ENCODE data around the gene IQGAP2.
A peak's percentile ranks its signal among the peaks of the same experiment; 100 is the strongest.
"Not testable (repeated sequence)": the region's sequence is repeated elsewhere in the genome, so short reads cannot be mapped to it uniquely, and the experiment has no call there.

Gene IQGAP2

DNA sequence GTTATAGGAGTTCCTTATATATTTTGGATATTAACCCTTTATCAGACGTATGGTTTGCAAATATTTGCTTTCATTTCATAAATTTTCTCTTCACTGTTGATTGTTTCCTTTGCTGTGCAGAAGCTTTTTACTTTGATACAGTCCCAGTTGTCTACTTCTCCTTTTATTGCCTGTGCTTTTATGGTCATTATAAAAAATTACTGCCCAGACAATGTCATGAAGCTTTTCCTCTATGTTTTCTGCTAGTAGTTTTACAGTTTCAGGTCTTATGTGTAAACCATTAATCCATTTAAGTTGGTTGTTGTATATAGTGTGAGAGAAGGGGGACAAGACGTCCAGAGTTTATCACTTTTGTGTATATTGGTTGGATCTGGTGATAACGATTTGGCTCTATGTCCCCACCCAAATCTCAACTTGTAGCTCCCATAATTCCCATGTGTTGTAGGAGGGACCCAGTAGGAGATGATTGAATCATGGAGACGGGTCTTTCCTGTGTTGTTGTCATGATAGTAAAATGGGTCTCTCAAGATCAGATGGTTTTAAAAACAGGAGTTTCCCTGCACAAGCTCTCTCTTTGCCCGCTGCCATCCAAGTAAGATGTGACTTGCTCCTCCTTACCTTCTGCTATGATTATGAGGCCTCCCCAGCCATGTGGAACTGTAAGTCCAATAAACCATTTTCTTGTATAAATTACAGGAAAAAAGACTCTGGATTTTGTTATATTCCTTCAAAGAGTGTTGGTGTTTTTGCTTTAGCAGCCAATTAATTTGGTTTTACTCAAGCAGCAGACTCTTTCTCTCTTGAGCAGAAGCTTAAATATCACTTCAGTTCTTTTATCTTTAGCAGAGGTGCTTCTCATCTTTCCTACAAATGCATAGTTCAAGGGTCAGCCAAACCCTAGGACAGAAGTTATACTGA lies 326.5 kb downstream of the IQGAP2 start:
- no peak overlapping the region for H3K4me3 ChIP-seq (ENCODE audit: low read depth, low read length)
- TF ChIP-seq, protein P1, sequence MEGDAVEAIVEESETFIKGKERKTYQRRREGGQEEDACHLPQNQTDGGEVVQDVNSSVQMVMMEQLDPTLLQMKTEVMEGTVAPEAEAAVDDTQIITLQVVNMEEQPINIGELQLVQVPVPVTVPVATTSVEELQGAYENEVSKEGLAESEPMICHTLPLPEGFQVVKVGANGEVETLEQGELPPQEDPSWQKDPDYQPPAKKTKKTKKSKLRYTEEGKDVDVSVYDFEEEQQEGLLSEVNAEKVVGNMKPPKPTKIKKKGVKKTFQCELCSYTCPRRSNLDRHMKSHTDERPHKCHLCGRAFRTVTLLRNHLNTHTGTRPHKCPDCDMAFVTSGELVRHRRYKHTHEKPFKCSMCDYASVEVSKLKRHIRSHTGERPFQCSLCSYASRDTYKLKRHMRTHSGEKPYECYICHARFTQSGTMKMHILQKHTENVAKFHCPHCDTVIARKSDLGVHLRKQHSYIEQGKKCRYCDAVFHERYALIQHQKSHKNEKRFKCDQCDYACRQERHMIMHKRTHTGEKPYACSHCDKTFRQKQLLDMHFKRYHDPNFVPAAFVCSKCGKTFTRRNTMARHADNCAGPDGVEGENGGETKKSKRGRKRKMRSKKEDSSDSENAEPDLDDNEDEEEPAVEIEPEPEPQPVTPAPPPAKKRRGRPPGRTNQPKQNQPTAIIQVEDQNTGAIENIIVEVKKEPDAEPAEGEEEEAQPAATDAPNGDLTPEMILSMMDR (conservative IDR thresholded peaks at IDR 0.05; ENCODE audit: low read depth, low read length) = no peak
- DNase-seq (ENCODE audit: low read depth) = no peak

DNA sequence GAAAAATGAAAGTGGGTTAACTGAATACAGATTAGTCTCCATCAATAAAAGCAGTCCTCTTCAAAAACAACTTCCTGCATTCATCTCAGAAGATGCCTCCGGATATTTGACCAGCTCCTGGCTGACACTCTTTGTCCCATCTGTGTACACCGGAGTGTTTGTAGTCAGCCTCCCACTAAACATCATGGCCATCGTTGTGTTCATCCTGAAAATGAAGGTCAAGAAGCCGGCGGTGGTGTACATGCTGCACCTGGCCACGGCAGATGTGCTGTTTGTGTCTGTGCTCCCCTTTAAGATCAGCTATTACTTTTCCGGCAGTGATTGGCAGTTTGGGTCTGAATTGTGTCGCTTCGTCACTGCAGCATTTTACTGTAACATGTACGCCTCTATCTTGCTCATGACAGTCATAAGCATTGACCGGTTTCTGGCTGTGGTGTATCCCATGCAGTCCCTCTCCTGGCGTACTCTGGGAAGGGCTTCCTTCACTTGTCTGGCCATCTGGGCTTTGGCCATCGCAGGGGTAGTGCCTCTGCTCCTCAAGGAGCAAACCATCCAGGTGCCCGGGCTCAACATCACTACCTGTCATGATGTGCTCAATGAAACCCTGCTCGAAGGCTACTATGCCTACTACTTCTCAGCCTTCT lies 329.4 kb downstream of the IQGAP2 start:
- TF ChIP-seq, protein P1 (conservative IDR thresholded peaks at IDR 0.05; ENCODE audit: low read depth, low read length) = no peak
- H3K4me3 ChIP-seq (ENCODE audit: low read depth, low read length) = no peak overlapping the region
- DNase-seq (ENCODE audit: low read depth) = no peak

DNA sequence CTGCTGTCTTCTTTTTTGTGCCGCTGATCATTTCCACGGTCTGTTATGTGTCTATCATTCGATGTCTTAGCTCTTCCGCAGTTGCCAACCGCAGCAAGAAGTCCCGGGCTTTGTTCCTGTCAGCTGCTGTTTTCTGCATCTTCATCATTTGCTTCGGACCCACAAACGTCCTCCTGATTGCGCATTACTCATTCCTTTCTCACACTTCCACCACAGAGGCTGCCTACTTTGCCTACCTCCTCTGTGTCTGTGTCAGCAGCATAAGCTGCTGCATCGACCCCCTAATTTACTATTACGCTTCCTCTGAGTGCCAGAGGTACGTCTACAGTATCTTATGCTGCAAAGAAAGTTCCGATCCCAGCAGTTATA lies 329.9 kb downstream of the IQGAP2 start:
- H3K4me3 ChIP-seq (ENCODE audit: low read depth, low read length) = no peak overlapping the region
- TF ChIP-seq, protein P1 (conservative IDR thresholded peaks at IDR 0.05; ENCODE audit: low read depth, low read length) = no peak
- DNase-seq (ENCODE audit: low read depth) = no peak

DNA sequence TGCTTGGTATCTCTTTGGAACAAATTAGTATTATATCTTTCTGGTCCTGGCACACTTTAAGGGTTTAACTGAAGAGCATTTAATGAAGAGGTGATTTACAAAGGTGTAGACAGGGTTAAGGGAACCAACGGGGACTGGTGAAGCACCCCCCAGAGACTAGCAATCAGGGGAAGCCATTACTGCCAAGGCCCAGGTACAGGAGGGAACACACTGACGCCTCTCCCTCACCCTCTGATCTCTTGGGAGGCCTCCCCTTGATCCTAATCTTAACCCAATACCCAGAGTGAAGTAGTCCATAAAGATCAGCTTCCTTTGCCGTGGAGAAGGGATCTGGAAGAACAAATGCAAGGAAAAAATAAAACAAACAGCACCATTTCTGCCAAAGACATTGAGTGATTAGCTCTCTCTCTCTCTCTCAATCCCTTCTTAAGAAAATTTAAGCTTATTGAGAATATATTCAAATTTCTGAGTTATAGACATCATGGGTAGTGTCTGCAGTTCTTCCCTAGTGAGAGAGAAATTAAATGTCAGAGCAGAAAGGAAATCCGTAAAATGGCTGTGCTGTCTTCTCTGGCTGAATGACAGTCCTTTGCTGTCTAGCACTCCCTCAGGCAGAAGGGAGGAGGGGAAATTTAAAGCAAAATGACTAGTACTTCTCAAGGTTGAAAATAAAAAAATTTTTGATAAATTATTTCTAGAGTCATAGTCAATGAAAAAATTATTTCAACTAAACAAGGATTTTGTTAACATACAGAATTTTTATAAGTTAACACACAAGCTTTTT lies 332.9 kb downstream of the IQGAP2 start:
- no peak overlapping the region for H3K4me3 ChIP-seq (ENCODE audit: low read depth, low read length)
- no peak for DNase-seq (ENCODE audit: low read depth)
- TF ChIP-seq, protein P1 (conservative IDR thresholded peaks at IDR 0.05; ENCODE audit: low read depth, low read length) = no peak

DNA sequence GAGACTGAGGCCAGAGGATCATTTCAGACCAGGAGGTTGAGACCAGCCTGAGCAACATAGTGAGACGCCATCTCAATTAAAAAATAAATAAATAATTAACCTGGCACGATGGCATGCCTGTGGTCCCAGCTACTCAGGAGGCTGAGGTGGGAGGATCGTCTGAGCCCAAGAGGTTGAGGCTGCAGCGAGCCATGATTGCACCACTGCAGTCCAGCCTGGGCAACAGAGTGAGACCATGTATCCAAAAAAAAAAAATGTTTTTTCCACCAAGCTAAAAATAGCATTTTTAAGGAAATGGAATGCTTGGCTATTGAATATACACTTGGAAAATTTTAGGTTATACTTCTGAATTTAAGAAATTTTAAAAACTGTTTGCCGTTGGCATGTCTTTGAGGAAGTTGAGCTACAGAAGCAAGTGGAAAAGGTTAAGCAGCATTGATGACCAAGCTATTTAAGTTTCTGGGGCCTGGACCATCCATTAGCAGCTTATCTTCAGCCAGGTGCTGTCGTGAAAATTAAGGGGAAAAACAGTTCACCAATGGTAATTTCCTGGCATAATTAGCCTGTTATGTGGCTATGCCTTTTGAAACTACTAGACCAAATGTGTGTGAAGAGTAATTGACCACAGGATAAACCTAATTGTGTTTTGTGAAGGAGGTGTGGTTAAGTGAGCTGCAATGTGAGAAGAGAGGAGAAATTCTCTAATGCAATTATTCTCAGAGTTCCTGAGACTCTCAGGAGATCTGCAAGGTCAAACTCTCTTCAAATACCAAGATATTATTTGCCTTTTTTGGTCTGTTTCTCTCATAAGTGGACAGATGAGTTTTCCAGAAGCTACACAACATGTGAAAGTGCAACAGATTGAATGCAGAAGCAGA lies 333.8 kb downstream of the IQGAP2 start:
- DNase-seq (ENCODE audit: low read depth) = peak; percentile 44
- TF ChIP-seq, protein P1 (conservative IDR thresholded peaks at IDR 0.05; ENCODE audit: low read depth, low read length) = no peak
- no peak overlapping the region for H3K4me3 ChIP-seq (ENCODE audit: low read depth, low read length)

DNA sequence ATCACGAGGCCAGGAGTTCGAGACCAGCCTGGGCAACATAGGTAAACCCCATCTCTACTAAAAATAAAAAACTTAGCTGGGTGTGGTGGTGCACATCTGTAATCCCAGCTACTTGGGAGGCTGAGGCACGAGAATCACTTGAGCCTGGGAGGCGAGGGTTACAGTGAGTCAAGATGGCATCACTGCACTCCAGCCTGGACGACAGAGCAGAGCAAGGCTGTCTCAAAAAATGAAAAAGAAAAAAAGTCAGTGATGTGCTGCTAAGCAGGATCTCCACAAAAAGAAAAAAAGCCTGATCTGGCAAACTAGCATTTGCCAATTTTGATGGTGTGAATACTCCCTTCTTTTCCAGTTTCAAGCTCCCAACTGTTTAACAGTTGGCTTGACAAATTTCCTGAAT lies 334.8 kb downstream of the IQGAP2 start:
- no peak overlapping the region for H3K4me3 ChIP-seq (ENCODE audit: low read depth, low read length)
- TF ChIP-seq, protein P1 (conservative IDR thresholded peaks at IDR 0.05; ENCODE audit: low read depth, low read length) = no peak
- DNase-seq (ENCODE audit: low read depth) = no peak

DNA sequence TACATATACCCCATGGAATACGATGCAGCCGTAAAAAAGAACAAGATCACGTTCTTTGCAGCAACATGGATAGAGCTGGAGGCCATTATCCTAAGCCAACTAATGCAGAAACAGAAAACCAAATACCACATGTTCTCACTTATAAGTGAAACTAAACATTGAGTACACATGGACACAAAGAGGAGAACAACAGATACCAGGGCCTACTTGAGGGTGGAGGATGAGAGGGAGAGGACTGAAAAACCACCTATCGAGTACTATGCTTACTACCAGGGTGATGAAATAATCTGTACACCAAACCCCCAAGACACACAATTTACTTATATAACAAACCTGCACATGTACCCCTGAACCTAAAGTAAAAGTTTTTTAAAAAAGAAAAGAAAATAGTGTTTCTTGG lies 338.4 kb downstream of the IQGAP2 start:
- H3K4me3 ChIP-seq (ENCODE audit: low read depth, low read length); DNase-seq (ENCODE audit: low read depth): not testable (repeated sequence)
